Panc1 (cell line): Measurements from ENCODE around the gene PPT1.

Source experiments
- CTCF ChIP-seq: fragments of 450-650 bp; IDR thresholded peaks from 2 replicates; pipeline ENCODE4 v1.5.1; 2017; ENCODE audit warnings: mild to moderate bottlenecking
- POLR2AphosphoS5 ChIP-seq: IDR thresholded peaks from 2 replicates; pipeline ENCODE4 v1.6.1; 2012; ENCODE audit warnings: mild to moderate bottlenecking, low read depth, low read length, moderate library complexity
- REST ChIP-seq, 2 experiments: IDR thresholded peaks; 2 replicates each; pipeline ENCODE4 v1.6.1; 2011 to 2012; ENCODE audit warnings: low read depth in 2 of 2, control low read depth in 1 of 2, low read length in 1 of 2, mild to moderate bottlenecking in 1 of 2, moderate library complexity in 1 of 2; ENCODE audit not compliant: insufficient read depth in 1 of 2
- TCF7L2 ChIP-seq: IDR thresholded peaks from 2 replicates; pipeline ENCODE4 v1.6.1; 2011; ENCODE audit warnings: mild to moderate bottlenecking, low read depth, low read length, inconsistent platforms

- no peak for TF ChIP-seq CTCF
- TF ChIP-seq REST (IDR thresholded peaks at IDR 0.05; ENCODE audit: insufficient read depth in 1 of 2, low read depth in 2 of 2, low read length in 1 of 2): no peak
- TF ChIP-seq POLR2AphosphoS5: no peak
- no peak for TF ChIP-seq TCF7L2
Observed at GRCh38 chr1:40058097-40058452, 39.0 kb downstream of the PPT1 start.
